Suprapubic skin (tissue), 4 donors: ENCODE measurements around the gene CHRNA9. TPM values are rescaled to one million over a fixed set of nuclear protein-coding genes. Genes with fewer than 3 reads are reported as not detected.

Experiments
- DNase-seq, 2 donors: peaks; one replicate each; pipeline ENCODE4 v3.0.0-alpha.2; 2019; ENCODE audit warnings: low spot score in 2 of 2
- H3K27ac ChIP-seq: fragments of 200-600 bp; sonication (generic); one replicate; pipeline ENCODE4 v1.5.1; 2019
- H3K27me3 ChIP-seq: fragments of 200-600 bp; sonication (generic); one replicate; pipeline ENCODE4 v1.5.1; 2019
- H3K36me3 ChIP-seq: fragments of 200-600 bp; sonication (generic); one replicate; pipeline ENCODE4 v1.5.1; 2019
- H3K4me1 ChIP-seq: fragments of 200-600 bp; sonication (generic); one replicate; pipeline ENCODE4 v1.5.1; 2019
- H3K4me3 ChIP-seq: fragments of 200-600 bp; sonication (generic); one replicate; pipeline ENCODE4 v1.5.1; 2019; ENCODE audit warnings: mild to moderate bottlenecking
- H3K9me3 ChIP-seq: fragments of 200-600 bp; sonication (generic); one replicate; pipeline ENCODE4 v1.5.1; 2019
- EP300 ChIP-seq: sonication (generic); formaldehyde crosslinking; IDR thresholded peaks from one replicate; pipeline ENCODE4 v1.6.1; 2017; ENCODE audit warnings: antibody characterized with exemption
- POLR2A ChIP-seq, 2 donors: fragments of 450-650 bp; IDR thresholded peaks; one replicate each; pipeline ENCODE4 v1.6.1; 2017; ENCODE audit warnings: antibody characterized with exemption in 2 of 2, mild to moderate bottlenecking in 2 of 2, moderate library complexity in 2 of 2
- POLR2AphosphoS5 ChIP-seq, 3 donors: sonication (generic); formaldehyde crosslinking; IDR thresholded peaks; one replicate each; pipeline ENCODE4 v1.6.1; 2017; ENCODE audit warnings: antibody characterized with exemption in 3 of 3
- WGBS: methylation state at CpG from one replicate; pipeline ENCODE4 v1.1.5; 2018; 5-methylcytosine and 5-hydroxymethylcytosine counted together
- total RNA-seq, 4 donors: library from RNA; depleted of rRNA; stranded (reverse); fragments of >200 nt; gene quantifications; one replicate each; pipeline ENCODE4 v1.1.0, GENCODE V29; 2016
- TF ChIP-seq, protein P1 (sequence below), 2 donors: fragments of 200-600 bp in 1 of 2; fragments of 450-650 bp in 1 of 2; sonication (generic) in 1 of 2; IDR thresholded peaks; one replicate each; pipeline ENCODE4 v1.5.1; 2016 to 2019; ENCODE audit warnings: antibody characterized with exemption in 2 of 2, mild to moderate bottlenecking in 1 of 2, moderate library complexity in 1 of 2

Gene CHRNA9
- total RNA-seq, 4 donors from 2014 or later: 0.34 to 2.4 (median 0.38) TPM; not detected in 1

- 71% methylated on average over 1 of the region's 1 CpG for WGBS
- no peaks in the 10 kb centered on the region for H3K9me3 ChIP-seq
- H3K36me3 ChIP-seq: no peaks in the 10 kb centered on the region
- H3K4me1 ChIP-seq: peaks cover 9% of the 10 kb centered on the region
- H3K27ac ChIP-seq: no peak overlapping the region
- TF ChIP-seq POLR2A (IDR thresholded peaks at IDR 0.05) (no peak), EP300 (no peak)
- TF ChIP-seq, protein P1, sequence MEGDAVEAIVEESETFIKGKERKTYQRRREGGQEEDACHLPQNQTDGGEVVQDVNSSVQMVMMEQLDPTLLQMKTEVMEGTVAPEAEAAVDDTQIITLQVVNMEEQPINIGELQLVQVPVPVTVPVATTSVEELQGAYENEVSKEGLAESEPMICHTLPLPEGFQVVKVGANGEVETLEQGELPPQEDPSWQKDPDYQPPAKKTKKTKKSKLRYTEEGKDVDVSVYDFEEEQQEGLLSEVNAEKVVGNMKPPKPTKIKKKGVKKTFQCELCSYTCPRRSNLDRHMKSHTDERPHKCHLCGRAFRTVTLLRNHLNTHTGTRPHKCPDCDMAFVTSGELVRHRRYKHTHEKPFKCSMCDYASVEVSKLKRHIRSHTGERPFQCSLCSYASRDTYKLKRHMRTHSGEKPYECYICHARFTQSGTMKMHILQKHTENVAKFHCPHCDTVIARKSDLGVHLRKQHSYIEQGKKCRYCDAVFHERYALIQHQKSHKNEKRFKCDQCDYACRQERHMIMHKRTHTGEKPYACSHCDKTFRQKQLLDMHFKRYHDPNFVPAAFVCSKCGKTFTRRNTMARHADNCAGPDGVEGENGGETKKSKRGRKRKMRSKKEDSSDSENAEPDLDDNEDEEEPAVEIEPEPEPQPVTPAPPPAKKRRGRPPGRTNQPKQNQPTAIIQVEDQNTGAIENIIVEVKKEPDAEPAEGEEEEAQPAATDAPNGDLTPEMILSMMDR (IDR thresholded peaks at IDR 0.05): no peak
- H3K4me3 ChIP-seq: no peak overlapping the region
- DNase-seq: no peak
- H3K27me3 ChIP-seq: no peaks in the 10 kb centered on the region
Measured at GRCh38 chr4:40402556-40402955, 67.4 kb downstream of the CHRNA9 start.

GRCh38 chr4:40403081-40403480, 67.9 kb downstream of the CHRNA9 start:
- TF ChIP-seq EP300 (no peak), POLR2A (IDR thresholded peaks at IDR 0.05) (no peak), POLR2AphosphoS5 (IDR thresholded peaks at IDR 0.05) (no peak)
- TF ChIP-seq, protein P1 (IDR thresholded peaks at IDR 0.05): no peak
- WGBS: 89% methylated on average over 5 of the region's 5 CpGs
- H3K4me1 ChIP-seq: peaks cover 9% of the 10 kb centered on the region
- no peak overlapping the region for H3K27ac ChIP-seq
- no peaks in the 10 kb centered on the region for H3K27me3 ChIP-seq
- no peak for DNase-seq
- H3K9me3 ChIP-seq: no peaks in the 10 kb centered on the region
- no peak overlapping the region for H3K4me3 ChIP-seq
- H3K36me3 ChIP-seq: no peaks in the 10 kb centered on the region

Other genes with a start within 250 kb of the CHRNA9 start
- 1 to 10 TPM in 3 of 4 donors, under 1 TPM in 1; 0.91 to 3.5 (median 1.5) TPM for gene RHOH, start 138.3 kb upstream of the CHRNA9 start, total RNA-seq